Right atrium auricular region (tissue), 2 donors: ENCODE results near the gene METTL26. TPM values are rescaled to one million over a fixed set of nuclear protein-coding genes. Genes with fewer than 3 reads are reported as not detected.
A peak's percentile ranks its signal among the peaks of the same experiment; 100 is the strongest.

Experiments
- DNase-seq: peaks from one replicate; pipeline ENCODE4 v3.0.0-alpha.2; 2019; ENCODE audit warnings: low spot score
- H3K27ac ChIP-seq, 2 donors: fragments of 200-600 bp; sonication (generic); 1 replicate in 1 of 2; 2 replicates in 1 of 2; pipeline ENCODE4 v1.5.1; 2016 to 2019
- H3K27me3 ChIP-seq, 2 donors: fragments of 200-600 bp; sonication (generic); one replicate each; pipeline versions ENCODE4 v1.5.1 to v1.6.0; 2017 to 2019
- H3K36me3 ChIP-seq: fragments of 200-600 bp; sonication (generic); one replicate; pipeline ENCODE4 v1.5.1; 2016
- H3K4me1 ChIP-seq, 2 donors: fragments of 200-600 bp; sonication (generic); one replicate each; pipeline versions ENCODE4 v1.5.1 to v1.6.0; 2017 to 2019
- H3K4me3 ChIP-seq, 2 donors: fragments of 200-600 bp; sonication (generic); 1 replicate in 1 of 2; 2 replicates in 1 of 2; pipeline ENCODE4 v1.5.1; 2017 to 2019; ENCODE audit warnings: mild to moderate bottlenecking in 1 of 2, moderate library complexity in 1 of 2
- H3K9me3 ChIP-seq, 2 donors: fragments of 200-600 bp; sonication (generic); one replicate each; pipeline ENCODE4 v1.5.1; 2019
- total RNA-seq, 2 donors: library from RNA; depleted of rRNA; stranded (reverse); fragments of >200 nt; gene quantifications; one replicate each; pipeline ENCODE4 v1.1.0, GENCODE V29; 2016
- TF ChIP-seq, protein P1 (sequence below), 2 donors: fragments of 200-600 bp; sonication (generic); IDR thresholded peaks; one replicate each; pipeline ENCODE4 v1.5.1; 2019; ENCODE audit warnings: antibody characterized with exemption in 2 of 2

METTL26 gene
- total RNA-seq, 2 donors from 2014 or later, result 103 to 137 TPM

DNA sequence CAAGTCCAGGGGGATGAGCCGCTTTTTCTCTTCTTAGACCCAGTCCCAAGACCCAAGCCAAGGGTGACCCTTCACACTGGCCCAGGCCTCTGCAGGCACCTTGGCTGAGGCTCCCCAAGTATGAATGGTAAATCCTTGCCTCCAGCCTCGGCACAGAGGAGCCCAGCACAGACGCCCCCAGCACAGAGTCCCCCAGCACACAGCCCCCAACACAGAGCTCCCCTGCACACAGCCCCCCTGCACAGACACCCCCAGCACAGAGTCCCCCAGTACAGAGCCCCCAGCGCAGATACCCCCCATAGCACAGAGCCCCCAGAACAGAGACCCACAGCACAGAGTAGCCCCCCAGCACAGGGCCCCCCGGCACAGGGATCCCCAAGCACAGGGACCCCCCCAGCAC lies 4.5 kb upstream of the METTL26 start:
- Histone ChIP-seq H3K27ac (peak overlapping the region; percentile 26 to 93), H3K36me3 (no peaks in the 10 kb centered on the region), H3K27me3 (no peaks in the 10 kb centered on the region), H3K4me1 (peaks cover 0 to 50% of the 10 kb centered on the region in 2 donors), H3K9me3 (no peaks in the 10 kb centered on the region), H3K4me3 (peak overlapping the region in 1 of 2 donors; percentile 78)
- DNase-seq, result no peak
- TF ChIP-seq, protein P1, sequence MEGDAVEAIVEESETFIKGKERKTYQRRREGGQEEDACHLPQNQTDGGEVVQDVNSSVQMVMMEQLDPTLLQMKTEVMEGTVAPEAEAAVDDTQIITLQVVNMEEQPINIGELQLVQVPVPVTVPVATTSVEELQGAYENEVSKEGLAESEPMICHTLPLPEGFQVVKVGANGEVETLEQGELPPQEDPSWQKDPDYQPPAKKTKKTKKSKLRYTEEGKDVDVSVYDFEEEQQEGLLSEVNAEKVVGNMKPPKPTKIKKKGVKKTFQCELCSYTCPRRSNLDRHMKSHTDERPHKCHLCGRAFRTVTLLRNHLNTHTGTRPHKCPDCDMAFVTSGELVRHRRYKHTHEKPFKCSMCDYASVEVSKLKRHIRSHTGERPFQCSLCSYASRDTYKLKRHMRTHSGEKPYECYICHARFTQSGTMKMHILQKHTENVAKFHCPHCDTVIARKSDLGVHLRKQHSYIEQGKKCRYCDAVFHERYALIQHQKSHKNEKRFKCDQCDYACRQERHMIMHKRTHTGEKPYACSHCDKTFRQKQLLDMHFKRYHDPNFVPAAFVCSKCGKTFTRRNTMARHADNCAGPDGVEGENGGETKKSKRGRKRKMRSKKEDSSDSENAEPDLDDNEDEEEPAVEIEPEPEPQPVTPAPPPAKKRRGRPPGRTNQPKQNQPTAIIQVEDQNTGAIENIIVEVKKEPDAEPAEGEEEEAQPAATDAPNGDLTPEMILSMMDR (IDR thresholded peaks at IDR 0.05), result no peak

DNA sequence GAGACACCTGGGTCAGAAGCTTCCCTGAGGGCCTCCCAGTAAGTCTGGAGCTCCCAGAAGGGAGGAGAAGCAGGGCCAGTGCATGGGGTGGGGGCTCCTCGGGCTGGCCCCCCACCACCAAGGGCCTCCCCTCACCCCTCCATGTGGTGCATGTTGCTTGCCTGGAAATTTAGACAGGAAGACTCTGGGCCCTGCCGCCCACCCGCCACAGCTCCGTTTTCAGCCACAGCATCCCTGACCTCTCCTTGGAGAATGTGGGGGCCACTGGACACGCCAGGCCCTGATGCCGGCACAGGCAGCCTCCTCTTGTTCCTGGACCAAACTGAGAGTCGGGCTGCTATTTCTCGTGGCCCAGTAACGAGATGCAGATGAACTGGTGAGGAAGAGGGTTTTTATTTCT lies 2.7 kb upstream of the METTL26 start:
- peak overlapping the region; percentile 99 for H3K27ac ChIP-seq
- H3K27me3 ChIP-seq, result no peaks in the 10 kb centered on the region
- DNase-seq, result no peak
- TF ChIP-seq, protein P1 (IDR thresholded peaks at IDR 0.05), result no peak
- peaks cover 3% of the 10 kb centered on the region for H3K36me3 ChIP-seq
- H3K9me3 ChIP-seq, result no peaks in the 10 kb centered on the region
- H3K4me1 ChIP-seq, result peaks cover 0 to 46% of the 10 kb centered on the region in 2 donors
- no peak overlapping the region for H3K4me3 ChIP-seq

DNA sequence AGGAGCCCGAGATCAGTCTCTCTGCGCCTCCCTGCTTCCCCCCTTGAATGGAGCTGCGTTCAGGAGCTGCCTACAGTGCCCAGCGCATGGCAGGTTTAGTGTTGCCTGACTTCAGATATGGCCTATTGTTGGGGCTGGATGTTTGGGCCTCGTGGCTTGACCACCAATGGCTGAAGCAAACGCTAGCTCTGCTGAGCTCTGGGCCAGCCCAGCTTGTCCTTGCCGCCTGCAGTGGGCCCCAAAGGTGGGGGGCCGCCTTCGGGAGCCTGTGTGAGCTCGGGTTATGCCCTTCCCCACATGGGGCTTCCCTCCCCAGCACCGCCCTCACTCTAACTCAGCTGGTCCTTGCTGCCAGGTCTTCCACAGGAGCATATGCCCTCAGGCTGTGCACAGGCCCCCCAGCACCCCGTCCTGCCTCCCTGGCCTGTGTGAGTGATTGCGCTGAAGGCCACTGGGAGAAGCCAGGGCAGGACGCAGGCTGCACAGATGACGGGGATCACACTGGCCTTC lies 2.0 kb upstream of the METTL26 start:
- H3K9me3 ChIP-seq, result no peaks in the 10 kb centered on the region
- peaks cover 0 to 43% of the 10 kb centered on the region in 2 donors for H3K4me1 ChIP-seq
- no peaks in the 10 kb centered on the region for H3K27me3 ChIP-seq
- TF ChIP-seq, protein P1 (IDR thresholded peaks at IDR 0.05), result no peak
- H3K27ac ChIP-seq, result peak overlapping the region; percentile 99
- H3K36me3 ChIP-seq, result peaks cover 6% of the 10 kb centered on the region
- DNase-seq, result no peak
- H3K4me3 ChIP-seq, result no peak overlapping the region

DNA sequence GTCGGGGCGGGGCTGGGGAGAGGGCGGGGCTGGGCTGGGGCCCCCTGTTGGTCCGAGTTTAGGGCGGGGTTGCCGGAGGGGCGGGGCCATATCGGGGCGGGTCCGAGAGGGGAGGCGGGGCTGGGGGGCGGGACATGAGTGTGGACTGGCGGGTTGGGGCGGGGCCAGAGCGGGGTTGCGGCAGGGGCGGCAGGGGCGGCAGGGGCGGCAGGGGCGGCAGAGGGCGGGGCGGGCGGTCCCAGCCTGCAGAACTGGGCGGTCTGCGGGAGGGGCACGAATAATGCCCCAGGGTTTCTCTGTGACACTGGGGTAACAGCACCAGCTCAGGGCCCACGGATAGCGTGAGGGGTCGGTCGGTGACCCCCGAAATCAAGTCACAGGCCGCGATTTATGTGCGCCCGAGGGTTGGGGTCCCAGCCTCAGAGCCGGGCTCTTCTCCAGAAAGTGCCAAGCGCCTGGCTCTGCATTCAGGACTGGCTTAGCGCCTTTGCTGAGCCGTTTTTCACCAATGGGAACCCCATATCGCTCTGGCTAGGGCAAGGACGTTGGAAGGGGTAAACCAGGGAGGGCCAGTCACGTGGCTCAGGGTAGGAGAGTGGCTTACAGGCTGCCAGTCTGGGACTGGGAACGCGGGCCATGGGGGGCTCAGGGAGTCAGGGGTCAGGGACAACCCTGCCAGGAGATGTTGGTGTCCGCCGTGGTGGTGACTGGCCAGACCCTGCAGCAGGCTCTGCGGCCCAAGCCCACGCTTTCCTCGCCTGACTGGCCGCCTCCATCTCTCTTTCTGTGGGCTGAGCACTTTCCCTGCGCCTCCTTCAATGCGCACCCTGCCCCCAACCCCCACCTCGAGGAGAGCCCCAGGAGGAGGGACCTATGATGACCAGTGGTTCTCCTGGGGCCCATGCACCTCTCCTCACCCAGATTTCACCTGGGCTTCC lies 1.2 kb upstream of the METTL26 start:
- TF ChIP-seq, protein P1 (IDR thresholded peaks at IDR 0.05), result no peak
- Histone ChIP-seq H3K27me3 (no peaks in the 10 kb centered on the region), H3K4me3 (peak overlapping the region; percentile 82 to 85), H3K36me3 (peaks cover 6% of the 10 kb centered on the region), H3K9me3 (no peaks in the 10 kb centered on the region), H3K4me1 (peaks cover 0 to 36% of the 10 kb centered on the region in 2 donors), H3K27ac (peak overlapping the region; percentile 99)
- peak; percentile 89 for DNase-seq

DNA sequence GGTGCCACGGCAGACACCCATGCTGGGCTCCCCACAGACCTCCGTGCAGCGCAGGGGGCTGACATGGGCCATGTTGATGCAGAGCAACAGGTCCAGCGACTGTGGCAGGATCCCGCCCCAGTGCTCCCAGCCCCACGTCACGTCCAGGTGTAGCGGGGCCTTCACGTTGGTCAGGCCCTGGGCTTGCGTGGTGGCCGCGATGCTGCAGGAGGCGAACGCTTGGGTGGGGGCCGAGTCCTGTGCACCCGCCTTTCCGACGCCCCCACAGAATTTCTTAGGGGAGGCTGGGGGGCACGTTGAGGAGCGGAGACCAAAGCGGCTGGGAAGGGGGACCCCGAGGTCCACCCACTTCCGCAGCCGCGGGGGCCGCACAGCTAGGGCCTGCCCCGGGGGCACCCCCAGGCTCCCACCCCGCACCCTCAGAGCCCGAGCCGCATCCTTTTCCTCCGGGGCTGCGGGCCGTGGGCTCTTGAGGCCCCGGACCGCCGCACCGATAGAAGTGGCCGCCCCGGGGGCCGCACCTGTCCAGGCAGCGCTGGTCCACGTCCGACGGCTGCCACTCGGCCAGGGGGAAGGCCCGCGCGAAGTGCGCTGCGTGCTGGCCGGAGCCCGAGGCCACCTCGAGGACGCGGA lies 416 bp downstream of the METTL26 start:
- Histone ChIP-seq H3K27ac (peak overlapping the region; percentile 99), H3K4me1 (peaks cover 0 to 36% of the 10 kb centered on the region in 2 donors), H3K9me3 (no peaks in the 10 kb centered on the region), H3K36me3 (peaks cover 6% of the 10 kb centered on the region), H3K27me3 (no peaks in the 10 kb centered on the region), H3K4me3 (peak overlapping the region; percentile 82 to 85)
- no peak for DNase-seq
- TF ChIP-seq, protein P1 (IDR thresholded peaks at IDR 0.05), result no peak
